ENCODE measurements around the gene CD7. TPM values are rescaled to one million over a fixed set of nuclear protein-coding genes. Genes with fewer than 3 reads are reported as not detected.

Gene CD7
- total RNA-seq, 4 donors from 2014 or later: 3.0 to 4.4 (median 4.1) TPM

DNA sequence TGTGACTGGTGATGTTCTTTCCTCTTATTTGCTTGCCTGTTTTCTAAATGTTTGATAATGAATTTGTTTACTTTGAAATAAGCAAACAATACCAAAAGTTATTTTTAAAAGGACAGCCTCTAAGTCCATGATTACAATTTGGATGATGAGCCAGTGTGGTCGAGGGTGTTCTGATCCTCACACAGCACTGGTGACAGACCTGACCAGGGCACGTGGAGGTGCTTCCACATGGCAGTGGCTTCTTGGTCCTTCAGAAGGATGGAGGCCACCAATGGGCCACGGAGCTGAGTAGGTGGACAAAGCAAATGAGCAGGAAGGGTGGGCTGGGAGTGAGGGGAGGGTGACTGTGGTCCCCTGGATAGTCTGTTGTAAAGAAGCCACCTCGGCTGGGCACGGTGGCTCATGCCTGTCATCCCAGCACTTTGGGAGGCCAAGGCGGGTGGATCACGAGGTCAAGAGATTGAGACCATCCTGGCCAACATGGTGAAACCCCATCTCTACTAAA is 37.4 kb upstream of the CD7 start:
- H3K36me3 ChIP-seq: no peaks in the 10 kb centered on the region
- DNase-seq: no peak

DNA sequence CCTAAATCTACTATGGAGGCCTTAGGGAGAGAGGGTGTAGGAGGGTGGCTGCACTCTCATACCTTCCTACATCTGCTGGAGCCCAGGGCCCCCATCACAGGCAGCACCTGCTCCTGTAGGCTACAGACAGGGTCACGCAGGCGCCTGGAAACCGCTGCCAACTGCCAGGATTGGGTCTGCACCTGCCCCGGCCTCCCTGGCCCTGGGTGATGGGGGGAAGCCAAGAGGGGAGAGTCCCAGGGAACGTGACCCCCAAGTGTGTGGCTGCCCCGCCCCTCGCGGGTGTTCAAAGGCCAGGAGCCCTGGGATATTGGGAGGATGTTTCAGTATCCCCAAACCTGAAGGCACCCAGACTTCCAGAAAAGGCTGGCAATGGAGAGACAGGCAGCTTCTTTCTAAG is 36.1 kb upstream of the CD7 start:
- intact Hi-C loops (cut with DNase I): loop anchor here (10.0 kb wide), 1 partner anchor 201 kb away; no protein-coding TSS in a partner anchor

More for the DNA sequence above, 37.4 kb upstream of the CD7 start:
- intact Hi-C loops (cut with DNase I): loop anchor here (10.0 kb wide), 1 partner anchor 200 kb away; no protein-coding TSS in a partner anchor
- WGBS, 2 donors: 71 to 84% methylated on average over 7 of the region's 7 CpGs
- Histone ChIP-seq H3K4me3 (no peak overlapping the region), H3K9me3 (no peaks in the 10 kb centered on the region), H3K27me3 (peaks cover 0 to 84% (median 1%) of the 10 kb centered on the region in 4 donors), H3K27ac (no peak overlapping the region), H3K4me1 (peaks cover 0 to 32% (median 3%) of the 10 kb centered on the region in 3 donors)
- TF ChIP-seq, protein P1, sequence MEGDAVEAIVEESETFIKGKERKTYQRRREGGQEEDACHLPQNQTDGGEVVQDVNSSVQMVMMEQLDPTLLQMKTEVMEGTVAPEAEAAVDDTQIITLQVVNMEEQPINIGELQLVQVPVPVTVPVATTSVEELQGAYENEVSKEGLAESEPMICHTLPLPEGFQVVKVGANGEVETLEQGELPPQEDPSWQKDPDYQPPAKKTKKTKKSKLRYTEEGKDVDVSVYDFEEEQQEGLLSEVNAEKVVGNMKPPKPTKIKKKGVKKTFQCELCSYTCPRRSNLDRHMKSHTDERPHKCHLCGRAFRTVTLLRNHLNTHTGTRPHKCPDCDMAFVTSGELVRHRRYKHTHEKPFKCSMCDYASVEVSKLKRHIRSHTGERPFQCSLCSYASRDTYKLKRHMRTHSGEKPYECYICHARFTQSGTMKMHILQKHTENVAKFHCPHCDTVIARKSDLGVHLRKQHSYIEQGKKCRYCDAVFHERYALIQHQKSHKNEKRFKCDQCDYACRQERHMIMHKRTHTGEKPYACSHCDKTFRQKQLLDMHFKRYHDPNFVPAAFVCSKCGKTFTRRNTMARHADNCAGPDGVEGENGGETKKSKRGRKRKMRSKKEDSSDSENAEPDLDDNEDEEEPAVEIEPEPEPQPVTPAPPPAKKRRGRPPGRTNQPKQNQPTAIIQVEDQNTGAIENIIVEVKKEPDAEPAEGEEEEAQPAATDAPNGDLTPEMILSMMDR (IDR thresholded peaks at IDR 0.05): no peak
- no peak for TF ChIP-seq POLR2A (IDR thresholded peaks at IDR 0.05)

DNA sequence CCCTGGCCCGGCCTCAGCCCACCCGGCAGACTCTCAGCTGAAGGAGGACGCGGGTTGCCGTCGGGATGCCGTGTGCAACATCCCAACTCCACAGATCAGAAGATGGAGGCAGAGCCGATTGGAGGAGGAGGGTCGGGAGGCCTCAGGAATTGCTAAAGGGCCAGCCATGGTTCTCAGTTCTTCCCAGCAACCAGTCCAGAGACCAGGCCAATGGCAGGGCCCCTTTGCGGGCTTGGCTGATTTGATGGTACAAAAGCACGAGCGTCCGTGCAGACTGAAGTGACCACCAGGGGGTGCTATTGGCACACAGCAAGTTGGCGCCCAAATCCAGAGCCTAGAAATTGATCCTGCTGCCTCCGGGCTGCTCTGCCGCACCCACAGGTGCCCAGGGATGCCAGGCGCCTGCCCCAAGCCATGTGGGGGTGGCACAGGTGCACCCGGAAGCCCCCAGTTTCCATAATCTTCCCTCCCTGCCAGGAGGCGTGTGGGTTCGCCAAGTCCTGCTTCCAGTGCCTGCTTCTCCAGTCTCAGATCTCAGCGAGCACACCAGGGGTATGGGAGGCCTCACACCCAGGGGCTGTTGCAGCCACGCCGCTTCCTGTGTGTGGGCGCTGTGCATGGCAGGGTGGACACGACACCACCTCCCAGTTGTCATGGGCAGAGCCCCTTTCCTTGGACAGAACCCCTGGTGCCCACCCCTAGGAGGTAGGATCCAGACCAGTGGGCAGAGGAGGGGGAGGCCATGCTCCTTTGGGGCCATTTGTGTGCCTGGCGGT is 34.5 kb upstream of the CD7 start:
- DNase-seq: no peak
- no peaks in the 10 kb centered on the region for H3K36me3 ChIP-seq
- TF ChIP-seq, protein P1 (IDR thresholded peaks at IDR 0.05): peak; percentile 91 to 99 (median 96)
- TF ChIP-seq POLR2A (IDR thresholded peaks at IDR 0.05): no peak
- H3K27me3 ChIP-seq: peaks cover 0 to 77% (median 0%) of the 10 kb centered on the region in 4 donors
- intact Hi-C loops (cut with DNase I): loop anchor here (2.0 to 10.0 kb wide), 2 partner anchors 63 to 203 kb away; no protein-coding TSS in a partner anchor
- H3K4me3 ChIP-seq: no peak overlapping the region
- peaks cover 0 to 25% (median 3%) of the 10 kb centered on the region in 3 donors for H3K4me1 ChIP-seq
- WGBS, 2 donors: 20 to 54% methylated on average over 6 to 9 of the region's 26 CpGs
- no peaks in the 10 kb centered on the region for H3K9me3 ChIP-seq
- H3K27ac ChIP-seq: no peak overlapping the region

More for the DNA sequence above, 36.1 kb upstream of the CD7 start:
- Histone ChIP-seq H3K9me3 (no peaks in the 10 kb centered on the region), H3K4me1 (peaks cover 0 to 26% (median 3%) of the 10 kb centered on the region in 3 donors), H3K27me3 (peaks cover 0 to 83% (median 0%) of the 10 kb centered on the region in 4 donors), H3K4me3 (no peak overlapping the region), H3K36me3 (no peaks in the 10 kb centered on the region), H3K27ac (no peak overlapping the region)
- no peak for TF ChIP-seq POLR2A (IDR thresholded peaks at IDR 0.05)
- TF ChIP-seq, protein P1 (IDR thresholded peaks at IDR 0.05): no peak
- 70% methylated on average over 7 of the region's 8 CpGs; no CpG with 5 or more reads in 1 of the 2 donors for WGBS, 2 donors
- no peak for DNase-seq

DNA sequence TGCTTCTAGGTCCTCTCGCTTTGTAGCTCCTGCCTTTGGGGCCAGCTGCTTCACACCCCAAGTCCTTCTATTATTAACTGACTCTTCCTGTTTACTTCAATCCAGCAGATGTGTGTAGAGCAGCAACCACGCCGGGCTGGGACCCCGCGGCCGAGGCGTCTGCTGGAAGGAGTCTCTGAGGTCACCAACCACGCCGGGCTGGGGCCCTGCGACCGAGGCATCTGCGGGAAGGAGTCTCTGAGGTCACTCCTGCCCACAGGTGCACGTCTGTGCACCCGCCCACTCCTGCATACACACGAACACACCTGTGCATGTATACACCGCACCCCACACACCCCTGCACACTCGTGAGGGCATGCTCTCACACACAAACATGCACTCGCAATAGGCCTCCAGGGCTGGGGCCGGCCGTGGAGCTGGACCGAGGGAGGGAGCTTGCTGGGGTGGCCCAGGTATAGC is 33.9 kb upstream of the CD7 start:
- 51% methylated on average over 10 of the region's 21 CpGs; no CpG with 5 or more reads in 1 of the 2 donors for WGBS, 2 donors
- no peak for DNase-seq
- Histone ChIP-seq H3K4me3 (no peak overlapping the region), H3K9me3 (no peaks in the 10 kb centered on the region), H3K36me3 (no peaks in the 10 kb centered on the region), H3K27ac (no peak overlapping the region), H3K4me1 (peaks cover 0 to 19% (median 3%) of the 10 kb centered on the region in 3 donors), H3K27me3 (peaks cover 0 to 74% (median 0%) of the 10 kb centered on the region in 4 donors)
- intact Hi-C loops (cut with DNase I): loop anchor here (2.0 to 10.0 kb wide), 2 partner anchors 64 to 204 kb away; no protein-coding TSS in a partner anchor
- TF ChIP-seq, protein P1 (IDR thresholded peaks at IDR 0.05): no peak
- TF ChIP-seq POLR2A (IDR thresholded peaks at IDR 0.05): no peak

All from esophagus squamous epithelium (tissue), 5 donors.